Lower leg skin (tissue), 4 donors: ENCODE measurements around the gene KIF1B. TPM values are rescaled to one million over a fixed set of nuclear protein-coding genes. Genes with fewer than 3 reads are reported as not detected.

Source experiments
- DNase-seq, 2 donors: peaks; one replicate each; pipeline ENCODE4 v3.0.0-alpha.2; 2019; ENCODE audit warnings: low spot score in 2 of 2
- H3K4me3 ChIP-seq: fragments of 200-600 bp; sonication (generic); 2 replicates; pipeline ENCODE4 v1.5.1; 2017; ENCODE audit warnings: mild to moderate bottlenecking, low read depth; ENCODE audit not compliant: poor library complexity, severe bottlenecking
- POLR2A ChIP-seq, 2 donors: fragments of 450-650 bp; IDR thresholded peaks; one replicate each; pipeline ENCODE4 v1.6.1; 2016 to 2017; ENCODE audit warnings: antibody characterized with exemption in 2 of 2, mild to moderate bottlenecking in 1 of 2, moderate library complexity in 1 of 2
- WGBS, 2 donors: methylation state at CpG; one replicate each; pipeline ENCODE4 v1.1.5; 2018; 5-methylcytosine and 5-hydroxymethylcytosine counted together
- intact Hi-C: fragments of 100-400 bp; cut with DNase I; formaldehyde crosslinking; loops from one replicate; pipeline ENCODE4 v1.15.0; 2023; ENCODE audit warnings: low total_unique reads
- total RNA-seq, 4 donors: library from RNA; depleted of rRNA; stranded (reverse); fragments of >200 nt; gene quantifications; one replicate each; pipeline ENCODE4 v1.1.0, GENCODE V29; 2016
- TF ChIP-seq, protein P1 (sequence below), 3 donors: fragments of 450-650 bp; IDR thresholded peaks; one replicate each; pipeline ENCODE4 v1.5.1; 2016; ENCODE audit warnings: antibody characterized with exemption in 3 of 3, mild to moderate bottlenecking in 3 of 3, moderate library complexity in 2 of 3

The KIF1B gene
- total RNA-seq, 4 donors from 2014 or later: 44.1 to 53.1 (median 46.0) TPM

DNA sequence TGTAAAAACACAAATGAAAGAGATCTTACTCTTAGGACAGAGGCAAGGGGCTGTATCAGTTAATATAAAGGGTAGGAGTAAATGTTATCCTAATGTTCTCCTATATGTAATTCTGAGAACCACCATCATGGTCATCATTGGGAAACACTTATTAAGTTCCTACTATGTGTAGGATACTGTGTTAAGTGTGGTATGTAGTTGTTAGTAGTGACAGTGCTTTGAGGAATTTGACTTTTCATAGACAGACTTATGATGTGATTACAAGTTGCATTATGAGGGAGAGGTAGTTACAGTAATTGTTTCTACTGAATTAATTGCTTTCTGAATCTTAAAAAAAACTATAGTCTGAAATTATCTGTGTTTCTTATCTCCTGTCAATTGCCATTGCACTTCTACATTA lies 136.7 kb downstream of the KIF1B start:
- DNase-seq: no peak
- intact Hi-C loops: loop anchor here (10.0 kb wide), 1 partner anchor 142 kb away; no protein-coding TSS in a partner anchor
- no peak overlapping the region for H3K4me3 ChIP-seq
- TF ChIP-seq, protein P1, sequence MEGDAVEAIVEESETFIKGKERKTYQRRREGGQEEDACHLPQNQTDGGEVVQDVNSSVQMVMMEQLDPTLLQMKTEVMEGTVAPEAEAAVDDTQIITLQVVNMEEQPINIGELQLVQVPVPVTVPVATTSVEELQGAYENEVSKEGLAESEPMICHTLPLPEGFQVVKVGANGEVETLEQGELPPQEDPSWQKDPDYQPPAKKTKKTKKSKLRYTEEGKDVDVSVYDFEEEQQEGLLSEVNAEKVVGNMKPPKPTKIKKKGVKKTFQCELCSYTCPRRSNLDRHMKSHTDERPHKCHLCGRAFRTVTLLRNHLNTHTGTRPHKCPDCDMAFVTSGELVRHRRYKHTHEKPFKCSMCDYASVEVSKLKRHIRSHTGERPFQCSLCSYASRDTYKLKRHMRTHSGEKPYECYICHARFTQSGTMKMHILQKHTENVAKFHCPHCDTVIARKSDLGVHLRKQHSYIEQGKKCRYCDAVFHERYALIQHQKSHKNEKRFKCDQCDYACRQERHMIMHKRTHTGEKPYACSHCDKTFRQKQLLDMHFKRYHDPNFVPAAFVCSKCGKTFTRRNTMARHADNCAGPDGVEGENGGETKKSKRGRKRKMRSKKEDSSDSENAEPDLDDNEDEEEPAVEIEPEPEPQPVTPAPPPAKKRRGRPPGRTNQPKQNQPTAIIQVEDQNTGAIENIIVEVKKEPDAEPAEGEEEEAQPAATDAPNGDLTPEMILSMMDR (IDR thresholded peaks at IDR 0.05): no peak
- no peak for TF ChIP-seq POLR2A (IDR thresholded peaks at IDR 0.05)

DNA sequence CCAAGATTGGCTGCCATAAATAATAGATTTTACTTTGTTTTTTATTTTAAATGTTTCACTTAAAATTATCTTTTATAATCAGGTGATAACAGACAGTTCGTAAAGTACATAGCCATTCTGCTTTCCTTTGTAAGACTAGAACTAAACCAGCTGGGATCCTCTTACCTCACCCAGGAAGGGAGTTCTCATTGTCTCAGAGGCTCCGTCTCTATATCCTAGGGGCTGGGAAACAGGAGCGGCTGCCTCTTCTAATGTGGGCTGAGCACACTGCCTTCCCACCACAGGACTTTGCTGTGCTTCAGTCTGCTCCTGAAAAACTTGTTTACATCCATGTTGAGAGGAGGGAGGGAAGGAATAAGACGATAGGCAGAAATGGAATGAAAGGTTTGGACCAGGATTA lies 142.9 kb downstream of the KIF1B start:
- 64% methylated on average over 4 of the region's 4 CpGs for WGBS, 2 donors
- TF ChIP-seq POLR2A (IDR thresholded peaks at IDR 0.05): no peak
- TF ChIP-seq, protein P1 (IDR thresholded peaks at IDR 0.05): no peak
- H3K4me3 ChIP-seq: no peak overlapping the region
- intact Hi-C loops: no loop called here
- no peak for DNase-seq

DNA sequence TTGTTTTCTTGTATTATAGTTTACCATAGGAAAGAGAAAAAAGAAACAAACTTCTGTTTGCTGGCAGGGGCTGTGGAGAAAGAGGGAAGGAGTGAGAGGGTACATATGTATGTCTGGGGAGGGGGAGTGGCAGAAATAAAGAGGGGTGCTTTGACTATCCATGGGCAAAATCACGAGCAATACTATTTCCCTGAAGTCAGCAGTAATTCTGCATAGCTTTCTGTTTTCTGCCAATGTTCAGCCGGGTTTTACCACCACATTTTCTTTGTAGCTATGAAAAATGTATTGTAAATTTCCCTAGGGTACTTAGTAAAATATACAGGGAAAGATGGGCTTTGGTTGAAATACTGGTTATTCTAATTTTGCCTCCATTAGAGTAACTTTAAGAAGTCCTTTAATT lies 143.3 kb downstream of the KIF1B start:
- no peak for TF ChIP-seq POLR2A (IDR thresholded peaks at IDR 0.05)
- TF ChIP-seq, protein P1 (IDR thresholded peaks at IDR 0.05): no peak
- 48 to 60% methylated on average over 2 of the region's 2 CpGs for WGBS, 2 donors
- DNase-seq: no peak

GRCh38 chr1:10360045-10360444 lies 149.7 kb downstream of the KIF1B start:
- intact Hi-C loops: no loop called here
- H3K4me3 ChIP-seq: no peak overlapping the region
- no peak for DNase-seq
- TF ChIP-seq, protein P1 (IDR thresholded peaks at IDR 0.05): no peak
- no peak for TF ChIP-seq POLR2A (IDR thresholded peaks at IDR 0.05)
- 91 to 92% methylated on average over 1 of the region's 1 CpG for WGBS, 2 donors

More for the DNA sequence above, 143.3 kb downstream of the KIF1B start:
- intact Hi-C loops: no loop called here
- no peak overlapping the region for H3K4me3 ChIP-seq

GRCh38 chr1:10361515-10361914 lies 151.1 kb downstream of the KIF1B start:
- WGBS, 2 donors: 95 to 96% methylated on average over 10 of the region's 10 CpGs
- intact Hi-C loops: no loop called here
- DNase-seq: no peak
- no peak for TF ChIP-seq POLR2A (IDR thresholded peaks at IDR 0.05)
- TF ChIP-seq, protein P1 (IDR thresholded peaks at IDR 0.05): no peak
- no peak overlapping the region for H3K4me3 ChIP-seq

DNA sequence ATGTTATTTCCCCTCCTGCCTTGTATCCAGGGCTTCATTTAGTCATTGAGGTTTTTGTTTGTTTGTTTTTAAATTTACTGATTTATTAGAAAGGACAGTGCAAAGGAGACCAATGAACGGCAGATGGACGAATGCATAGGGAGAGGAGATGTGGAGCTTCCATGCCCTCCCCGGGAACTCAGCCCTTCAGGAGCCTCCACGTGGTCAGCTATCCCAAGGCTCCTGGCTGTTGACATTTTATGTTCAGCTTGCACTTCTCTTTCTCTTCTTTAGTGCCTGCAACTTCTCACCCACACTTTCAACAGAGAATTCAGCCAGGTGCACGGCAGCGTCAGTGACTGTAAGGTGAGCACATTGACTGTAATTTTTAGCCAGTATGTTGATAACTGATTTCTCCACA lies 157.8 kb downstream of the KIF1B start:
- no peak for DNase-seq
- 83 to 86% methylated on average over 6 of the region's 6 CpGs for WGBS, 2 donors
- H3K4me3 ChIP-seq: no peak overlapping the region
- intact Hi-C loops: no loop called here
- no peak for TF ChIP-seq POLR2A (IDR thresholded peaks at IDR 0.05)
- TF ChIP-seq, protein P1 (IDR thresholded peaks at IDR 0.05): no peak
